Astrocyte of the hippocampus (primary cell): Measurements from ENCODE around the gene TMEM92.
A peak's percentile ranks its signal among the peaks of the same experiment; 100 is the strongest.

Experiments used
- DNase-seq: peaks from one replicate; pipeline ENCODE4 v3.0.0; 2011; ENCODE audit warnings: low read depth, low spot score

Gene TMEM92

DNA sequence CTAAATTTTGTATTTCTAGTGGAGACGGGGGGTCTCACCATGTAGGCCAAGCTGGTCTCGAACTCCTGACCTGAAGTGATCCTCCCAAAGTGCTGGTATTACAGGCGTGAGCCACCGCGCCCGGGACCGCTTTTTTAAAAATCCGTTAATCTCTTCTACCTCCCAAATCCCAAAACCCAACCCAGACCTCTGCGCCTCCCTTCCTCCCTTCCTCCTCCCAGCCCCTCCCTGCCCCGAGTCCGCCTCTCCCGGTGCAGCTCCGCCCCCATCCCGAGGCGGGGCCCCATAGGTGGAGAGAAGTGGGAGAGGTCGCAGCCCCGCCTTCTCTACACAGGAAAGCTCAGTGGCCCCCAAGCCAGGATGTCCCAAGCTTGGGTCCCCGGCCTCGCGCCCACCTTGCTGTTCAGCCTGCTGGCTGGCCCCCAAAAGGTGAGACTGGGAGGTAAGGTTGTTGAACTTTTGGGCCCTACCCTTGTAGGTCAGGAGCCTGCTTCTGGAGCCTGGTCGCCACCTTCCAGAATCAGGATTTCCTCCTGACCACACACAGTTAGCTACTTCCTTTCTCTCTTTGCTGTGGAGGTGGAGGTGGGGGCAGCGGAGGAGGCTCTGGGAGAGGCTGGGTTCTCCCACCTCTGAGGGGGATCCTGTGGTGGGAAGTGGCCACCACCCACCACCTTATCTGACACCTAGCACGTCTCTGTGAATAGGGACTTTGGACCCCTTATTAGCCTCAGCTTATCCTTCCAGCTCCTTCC, at the start of gene TMEM92:
TSS of gene TMEM92 (plus strand) at position 325 of the 755 bp plus-strand sequence. CDS start at position 361, 36 bp downstream.
- DNase-seq = peak; percentile 53

GRCh38 chr17:50225701-50226240, 48.5 kb upstream of the TMEM92 start:
- DNase-seq = no peak

- no peak for DNase-seq
These were observed 39.7 kb upstream of the TMEM92 start for GRCh38 chr17:50234581-50234980.

DNA sequence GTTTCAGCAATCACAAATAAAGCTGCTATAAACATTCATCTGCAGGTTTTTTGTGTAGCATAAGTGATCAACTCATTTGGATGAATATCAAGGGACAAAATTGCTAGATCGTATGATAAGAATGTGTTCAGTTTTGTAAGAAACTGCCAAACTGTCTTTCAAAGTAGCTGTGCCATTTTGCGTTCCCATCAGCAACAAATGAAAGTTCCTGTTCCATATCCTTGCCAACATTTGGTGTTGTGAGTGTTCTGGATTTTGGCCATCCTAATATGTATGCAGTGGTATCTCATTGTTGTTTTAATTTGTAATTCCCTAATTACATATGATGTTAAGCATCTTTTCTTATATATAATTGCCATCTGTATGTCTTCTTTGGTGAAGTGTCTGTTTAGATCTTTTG, 36.4 kb upstream of the TMEM92 start:
- DNase-seq = no peak

GRCh38 chr17:50238601-50239280, 35.5 kb upstream of the TMEM92 start:
- DNase-seq = no peak

DNA sequence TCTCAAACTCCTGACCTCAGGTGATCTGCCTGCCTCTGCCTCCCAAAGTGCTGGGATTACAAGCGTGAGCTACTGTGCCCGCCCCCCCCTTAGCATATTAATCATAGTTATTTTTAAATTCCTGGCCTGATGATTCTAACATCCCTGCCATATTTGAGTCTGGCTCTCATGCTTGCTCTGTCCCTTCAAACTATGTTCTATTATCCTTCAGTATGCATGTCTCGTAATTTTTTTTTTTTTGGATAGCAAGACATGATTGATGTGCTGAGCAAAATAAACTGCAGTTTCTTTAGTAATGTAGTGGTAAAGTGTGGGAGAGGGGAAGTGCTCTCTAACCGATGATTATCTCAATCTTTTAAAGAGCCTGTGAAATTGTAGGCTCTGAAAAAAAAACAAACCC, 34.3 kb upstream of the TMEM92 start:
- no peak for DNase-seq

- peak; percentile 20 for DNase-seq
These were observed 33.4 kb upstream of the TMEM92 start for GRCh38 chr17:50240851-50241250.

DNA sequence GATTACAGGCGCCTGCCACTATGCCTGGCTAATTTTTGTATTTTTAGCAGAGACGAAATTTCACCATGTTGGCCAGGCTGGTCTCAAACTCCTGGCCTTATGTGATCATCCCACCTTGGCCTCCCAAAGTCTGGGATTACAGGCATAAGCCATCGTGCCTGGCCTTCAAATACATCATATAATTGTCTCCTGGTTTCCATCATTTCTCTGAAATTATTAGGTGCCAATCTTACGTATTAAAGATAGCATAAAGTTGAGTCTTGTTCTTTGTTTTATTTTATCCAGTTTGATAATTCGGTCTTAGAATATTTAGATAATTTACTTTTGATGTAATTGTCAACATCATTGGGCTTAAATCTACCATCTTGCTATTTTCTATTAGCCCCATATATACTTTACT, 32.8 kb upstream of the TMEM92 start:
- no peak for DNase-seq

- DNase-seq = no peak
These were observed 29.5 kb upstream of the TMEM92 start for GRCh38 chr17:50244771-50245170.

DNA sequence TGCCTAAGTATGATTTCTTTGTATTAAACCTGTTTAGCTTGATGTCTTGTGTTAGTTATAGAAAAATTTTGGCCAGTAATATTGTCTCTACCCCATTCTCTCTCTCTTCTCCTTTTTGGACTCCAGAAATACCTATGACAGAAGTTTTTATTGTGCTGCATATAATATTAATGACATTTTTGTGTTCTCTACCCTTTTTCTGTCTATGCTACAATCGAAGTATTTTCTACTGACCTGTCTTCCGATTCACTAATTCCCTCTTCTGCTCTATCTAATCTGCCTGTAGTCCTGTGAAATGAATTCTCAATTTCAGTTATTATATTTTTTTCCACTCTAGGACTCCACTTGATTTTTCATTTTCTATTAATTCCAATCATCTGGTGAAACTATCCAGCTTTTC, 26.0 kb upstream of the TMEM92 start:
- DNase-seq = no peak

- DNase-seq = no peak
These were observed 21.5 kb upstream of the TMEM92 start for GRCh38 chr17:50252781-50253180.

DNA sequence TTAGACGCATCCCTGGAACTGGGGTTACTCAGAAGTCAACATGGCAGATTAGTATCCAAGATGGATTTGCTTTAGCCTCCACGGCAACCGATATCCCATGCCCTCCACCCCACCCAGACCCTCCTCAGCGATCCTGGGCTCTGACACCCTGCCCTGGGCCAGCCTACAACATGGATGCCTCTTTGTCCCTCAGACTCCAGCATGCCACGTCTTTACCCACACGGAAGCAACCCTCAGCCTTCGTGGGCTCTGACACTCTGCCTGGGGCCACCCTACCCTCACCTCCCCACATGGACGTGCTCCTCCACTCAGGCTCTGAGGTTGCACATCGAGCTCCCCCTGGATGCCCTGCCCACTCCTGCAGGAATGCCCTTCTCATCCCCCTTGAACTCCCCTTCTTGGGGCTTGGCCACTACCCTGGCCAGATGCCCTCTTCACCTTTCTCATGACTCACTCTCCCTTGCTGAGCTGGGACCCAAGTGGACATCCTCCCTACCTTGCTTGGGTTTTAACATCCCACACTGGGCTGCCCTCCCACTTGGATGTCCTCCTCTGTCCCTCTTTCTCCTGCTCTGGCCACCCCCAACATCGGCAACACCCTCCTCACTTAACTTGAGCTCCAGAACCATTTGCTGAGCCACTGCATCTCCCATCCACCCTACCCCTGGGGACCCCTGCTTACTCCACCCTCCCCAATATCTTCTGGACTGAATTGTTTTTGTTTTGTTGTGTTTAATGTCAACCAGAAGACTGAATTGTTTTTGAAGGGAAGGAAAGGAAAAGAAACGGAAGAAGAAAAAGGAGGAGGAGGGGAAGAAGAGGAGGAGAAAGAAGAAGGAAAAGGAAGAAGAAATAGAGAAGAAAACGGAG, 18.3 kb upstream of the TMEM92 start:
- DNase-seq = no peak

- no peak for DNase-seq
These were observed 17.2 kb upstream of the TMEM92 start for GRCh38 chr17:50256826-50257618.

GRCh38 chr17:50257676-50258224, 16.5 kb upstream of the TMEM92 start:
- DNase-seq = peak; percentile 29

GRCh38 chr17:50258647-50259476, 15.4 kb upstream of the TMEM92 start:
- peak; percentile 28 for DNase-seq

DNA sequence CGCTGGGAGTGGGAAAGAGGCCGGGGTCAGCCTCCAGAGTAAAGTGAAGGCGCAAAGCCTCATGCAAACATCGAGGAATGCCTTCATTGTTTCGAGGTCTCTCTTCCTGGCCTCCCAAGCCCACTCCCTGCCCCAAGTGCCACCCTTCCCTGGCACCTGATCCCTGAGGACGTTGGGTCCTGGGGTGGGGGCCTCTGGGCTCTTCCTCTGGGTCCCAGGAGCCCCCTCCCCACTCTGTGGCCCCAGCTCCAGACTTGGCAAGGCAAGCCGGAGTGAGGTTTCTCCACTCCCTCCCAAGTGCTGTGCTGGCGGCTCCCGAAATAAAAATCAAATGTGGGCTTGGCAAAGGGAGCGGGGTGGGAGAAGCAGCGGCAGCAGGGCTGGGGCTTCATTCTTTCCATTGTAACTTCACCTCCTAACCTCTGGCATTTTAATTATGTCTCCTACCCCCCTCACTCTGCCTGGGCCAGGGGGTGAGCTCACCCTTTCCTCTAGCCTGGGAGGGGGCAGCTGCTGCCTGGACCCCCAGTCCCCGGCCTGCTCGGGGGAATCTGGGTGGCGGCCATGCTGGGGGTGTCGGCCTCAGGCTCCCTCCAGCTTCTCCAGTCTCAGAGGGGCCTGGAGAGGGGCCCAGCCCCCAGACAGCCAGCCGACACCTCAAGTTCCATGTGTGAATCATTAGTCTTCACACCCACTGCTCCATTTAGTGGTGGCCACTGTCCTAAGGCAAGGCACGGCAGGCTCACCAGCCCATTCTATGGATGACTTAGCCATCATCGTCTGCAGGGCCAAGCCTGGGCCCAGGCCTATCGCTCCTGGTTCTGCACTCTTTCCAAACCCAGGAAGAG, 14.6 kb upstream of the TMEM92 start:
- DNase-seq = peak; percentile 61

- no peak for DNase-seq
These were observed 13.8 kb upstream of the TMEM92 start for GRCh38 chr17:50260501-50260911.

GRCh38 chr17:50261051-50261915, 13.0 kb upstream of the TMEM92 start:
- DNase-seq = no peak
